H9 (cell line): ENCODE measurements around the gene SEMA4D. TPM values are rescaled to one million over a fixed set of nuclear protein-coding genes. Genes with fewer than 3 reads are reported as not detected.

Experiments used
- DNase-seq: peaks from one replicate; pipeline ENCODE4 v3.0.0-alpha.2; 2017
- H2AFZ ChIP-seq: one replicate; pipeline ENCODE4 v1.6.1; 2013; ENCODE audit warnings: mild to moderate bottlenecking, low read length, control low read depth, moderate library complexity
- H2AK5ac ChIP-seq: 2 replicates; pipeline ENCODE4 v1.6.1; 2013; ENCODE audit warnings: low read length, control low read depth, mixed read lengths; ENCODE audit not compliant: insufficient read length
- H2BK120ac ChIP-seq: one replicate; pipeline ENCODE4 v1.6.1; 2013; ENCODE audit warnings: low read depth, mild to moderate bottlenecking, low read length, control low read depth, inconsistent platforms; ENCODE audit not compliant: poor library complexity, severe bottlenecking
- H2BK12ac ChIP-seq: 2 replicates; pipeline ENCODE4 v1.6.1; 2013; ENCODE audit warnings: low read length, control low read depth, mixed read lengths, low read depth; ENCODE audit not compliant: insufficient read length
- H2BK15ac ChIP-seq: 2 replicates; pipeline ENCODE4 v1.6.1; 2013; ENCODE audit warnings: low read depth, low read length, control low read depth
- H2BK20ac ChIP-seq: one replicate; pipeline ENCODE4 v1.6.1; 2013; ENCODE audit warnings: low read depth, mild to moderate bottlenecking, low read length, control low read depth, inconsistent platforms; ENCODE audit not compliant: poor library complexity, severe bottlenecking
- H2BK5ac ChIP-seq: 2 replicates; pipeline ENCODE4 v1.6.1; 2013; ENCODE audit warnings: low read length, control low read depth, mixed read lengths; ENCODE audit not compliant: insufficient read length
- H3K14ac ChIP-seq: 2 replicates; pipeline ENCODE4 v1.6.1; 2013; ENCODE audit warnings: low read length, control low read depth; ENCODE audit not compliant: insufficient read depth
- H3K18ac ChIP-seq: 2 replicates; pipeline ENCODE4 v1.6.1; 2013; ENCODE audit warnings: low read depth, mild to moderate bottlenecking, mixed read lengths, low read length, control low read depth; ENCODE audit not compliant: insufficient read length
- H3K23ac ChIP-seq: 2 replicates; pipeline ENCODE4 v1.6.1; 2013; ENCODE audit warnings: low read length, control low read depth, mixed read lengths, low read depth; ENCODE audit not compliant: insufficient read length
- H3K23me2 ChIP-seq: 2 replicates; pipeline ENCODE4 v1.6.1; 2013; ENCODE audit warnings: low read depth, mild to moderate bottlenecking, mixed read lengths, low read length, control low read depth; ENCODE audit not compliant: insufficient read length, poor library complexity, severe bottlenecking
- H3K27ac ChIP-seq: 2 replicates; pipeline ENCODE4 v1.5.1; 2013; ENCODE audit warnings: low read length, control low read depth, mixed read lengths, low read depth; ENCODE audit not compliant: insufficient read length
- H3K27me3 ChIP-seq: 2 replicates; pipeline ENCODE4 v1.6.1; 2013; ENCODE audit warnings: low read length, control low read depth, inconsistent platforms; ENCODE audit not compliant: insufficient read depth
- H3K4ac ChIP-seq: 2 replicates; pipeline ENCODE4 v1.6.1; 2013; ENCODE audit warnings: low read depth, mild to moderate bottlenecking, control low read depth, inconsistent platforms, low read length, moderate library complexity
- H3K4me1 ChIP-seq: 2 replicates; pipeline ENCODE4 v1.6.1; 2013; ENCODE audit warnings: low read length, control low read depth, inconsistent platforms; ENCODE audit not compliant: insufficient read depth
- H3K4me2 ChIP-seq: 2 replicates; pipeline ENCODE4 v1.6.1; 2013; ENCODE audit warnings: low read length, control low read depth, mixed read lengths; ENCODE audit not compliant: insufficient read length, insufficient read depth
- H3K56ac ChIP-seq: 2 replicates; pipeline ENCODE4 v1.6.1; 2013; ENCODE audit warnings: low read depth, mild to moderate bottlenecking, mixed read lengths, low read length, control low read depth; ENCODE audit not compliant: insufficient read length
- H3K79me1 ChIP-seq: 2 replicates; pipeline ENCODE4 v1.6.1; 2013; ENCODE audit warnings: low read depth, mild to moderate bottlenecking, moderate library complexity, low read length, control low read depth, inconsistent platforms; ENCODE audit not compliant: insufficient read depth, poor library complexity, severe bottlenecking
- H3K79me2 ChIP-seq: 2 replicates; pipeline ENCODE4 v1.6.1; 2013; ENCODE audit warnings: low read length, control low read depth, inconsistent platforms; ENCODE audit not compliant: insufficient read depth
- H3K9ac ChIP-seq: 2 replicates; pipeline ENCODE4 v1.6.1; 2013; ENCODE audit warnings: low read length, control low read depth, mixed read lengths; ENCODE audit not compliant: insufficient read length; ENCODE audit errors: extremely low read depth
- H3K9me3 ChIP-seq: one replicate; pipeline ENCODE4 v1.6.1; 2013; ENCODE audit warnings: low read depth, low read length, inconsistent platforms; ENCODE audit not compliant: control insufficient read depth
- H3T11ph ChIP-seq: one replicate; pipeline ENCODE4 v1.6.1; 2013; ENCODE audit warnings: mild to moderate bottlenecking, low read length, control low read depth, inconsistent platforms
- H4K20me1 ChIP-seq: one replicate; pipeline ENCODE4 v1.6.1; 2013; ENCODE audit not compliant: control insufficient read depth, insufficient read length, insufficient read depth
- H4K5ac ChIP-seq: 2 replicates; pipeline ENCODE4 v1.6.1; 2013; ENCODE audit warnings: low read depth, mild to moderate bottlenecking, mixed read lengths, low read length, control low read depth; ENCODE audit not compliant: insufficient read length
- H4K8ac ChIP-seq: replicated peaks from 2 replicates; pipeline ENCODE4 v1.6.1; 2013; ENCODE audit warnings: low read length, control low read depth, mixed read lengths, low read depth; ENCODE audit not compliant: insufficient read length
- H4K91ac ChIP-seq: 2 replicates; pipeline ENCODE4 v1.6.1; 2013; ENCODE audit warnings: low read depth, mild to moderate bottlenecking, moderate library complexity, mixed read lengths, low read length, control low read depth; ENCODE audit not compliant: insufficient read length
- H3K27ac Mint-ChIP-seq, 3 experiments: 2 replicates in 2 of 3; 3 replicates in 1 of 3; pipeline ENCODE4 v1.8.0; 2020 to 2021; ENCODE audit warnings: mixed read lengths in 3 of 3, mild to moderate bottlenecking in 1 of 3, moderate library complexity in 1 of 3
- H3K27me3 Mint-ChIP-seq: 2 replicates; pipeline ENCODE4 v1.8.0; 2021; ENCODE audit warnings: low read depth, mild to moderate bottlenecking, moderate library complexity, mixed read lengths
- H3K36me3 Mint-ChIP-seq, 3 experiments: 2 replicates in 2 of 3; 3 replicates in 1 of 3; pipeline ENCODE4 v1.8.0; 2020 to 2021; ENCODE audit warnings: low read depth in 3 of 3, mixed read lengths in 3 of 3; ENCODE audit not compliant: insufficient read depth in 1 of 3
- H3K4me1 Mint-ChIP-seq, 2 experiments: 2 replicates each; pipeline ENCODE4 v1.8.0; 2020; ENCODE audit warnings: mixed read lengths in 2 of 2
- H3K4me3 Mint-ChIP-seq, 2 experiments: 2 replicates in 1 of 2; 3 replicates in 1 of 2; pipeline ENCODE4 v1.8.0; 2020 to 2021; ENCODE audit warnings: mild to moderate bottlenecking in 2 of 2, mixed read lengths in 2 of 2, moderate library complexity in 1 of 2
- H3K9me3 Mint-ChIP-seq, 2 experiments: 2 replicates in 1 of 2; 3 replicates in 1 of 2; pipeline ENCODE4 v1.8.0; 2020; ENCODE audit warnings: mild to moderate bottlenecking in 2 of 2, mixed read lengths in 2 of 2, moderate library complexity in 1 of 2
- CTCF ChIP-seq: fragments of 200-600 bp; sonication (generic); conservative IDR thresholded peaks from 3 replicates; pipeline ENCODE4 v1.8.0; 2021; ENCODE audit warnings: antibody characterized with exemption, mild to moderate bottlenecking
- WGBS: extraction: QIAGEN DNeasy Blood & Tissue Kit; methylation state at CpG from one replicate; pipeline ENCODE4 v1.1.7; 2013; ENCODE audit warnings: missing lambda C conversion rate, low lambda C conversion rate, mixed read lengths; ENCODE audit not compliant: insufficient read length; ENCODE audit errors: extremely low coverage; 5-methylcytosine and 5-hydroxymethylcytosine counted together
- total RNA-seq: library from RNA; stranded (reverse); gene quantifications from 2 replicates; pipeline ENCODE4 v1.2.1, GENCODE V29; 2021

Gene SEMA4D
- total RNA-seq, 1 experiment from 2014 or later: 47.2 TPM

GRCh38 chr9:89466451-89467277 is 31.2 kb downstream of the SEMA4D start:
- no peak for DNase-seq
- Mint-ChIP-seq H3K27me3 (no peaks in the 10 kb centered on the region), H3K36me3 (peaks cover 2 to 22% (median 3%) of the 10 kb centered on the region in 3 experiments; a peak in 5 of 7 replicates), H3K9me3 (0 out of 5 replicates have a peak, but pooled peaks cover 0 to 2% of the 10 kb centered on the region in 2 experiments), H3K4me3 (no peak overlapping the region; a peak in 1 of 5 replicates), H3K4me1 (peaks cover 73 to 82% of the 10 kb centered on the region in 2 experiments), H3K27ac (peak overlapping the region; percentile 60 to 91 (median 88))
- no peak overlapping the region for H3K27ac ChIP-seq
- H3K27me3 ChIP-seq: no peaks in the 10 kb centered on the region
- H2BK20ac ChIP-seq: no peak overlapping the region
- H2BK12ac ChIP-seq: no peak overlapping the region
- H3K23me2 ChIP-seq: no peaks in the 10 kb centered on the region
- no peak overlapping the region for H2AK5ac ChIP-seq
- no peak overlapping the region for H2AFZ ChIP-seq
- H3K23ac ChIP-seq: no peak overlapping the region
- 0 out of 2 replicates have a peak overlapping the region, but pooled peaks have one; percentile 16 for H3K14ac ChIP-seq
- TF ChIP-seq CTCF: no peak
- peaks cover 17% of the 10 kb centered on the region; the same call in 1 of the 2 replicates for H3K79me2 ChIP-seq
- H2BK120ac ChIP-seq: no peak overlapping the region
- H3T11ph ChIP-seq: no peak overlapping the region
- H2BK5ac ChIP-seq: no peak overlapping the region
- no peak overlapping the region for H3K18ac ChIP-seq
- H3K56ac ChIP-seq: no peak overlapping the region
- H4K5ac ChIP-seq: no peak overlapping the region
- H4K8ac ChIP-seq: no peak overlapping the region
- peaks cover 28% of the 10 kb centered on the region for H3K4me1 ChIP-seq
- no peak overlapping the region for H4K91ac ChIP-seq
- H3K4me2 ChIP-seq: no peak overlapping the region
- no peak overlapping the region for H3K4ac ChIP-seq
- no peak overlapping the region for H3K9ac ChIP-seq
- H3K79me1 ChIP-seq: peaks cover 7% of the 10 kb centered on the region
- H3K9me3 ChIP-seq: no peaks in the 10 kb centered on the region
- H4K20me1 ChIP-seq: no peaks in the 10 kb centered on the region
- no peak overlapping the region for H2BK15ac ChIP-seq
- WGBS: no CpG with 5 or more reads among the region's 18 CpGs
